H1 (cell line): ENCODE data around the gene ARHGAP5. TPM values are rescaled to one million over a fixed set of nuclear protein-coding genes. Genes with fewer than 3 reads are reported as not detected.

Experiments used
- CTCF ChIA-PET: fragments of 300-600 bp; sonication (Branson Sonifier 250); formaldehyde crosslinking; loops from one replicate; lab custom pipeline; 2021; ENCODE audit not compliant: partially characterized antibody; lab: Charles Lee
- POLR2A ChIA-PET: fragments of 300-600 bp; sonication (Branson Sonifier 250); formaldehyde crosslinking; loops from one replicate; lab custom pipeline; 2021; ENCODE audit warnings: inconsistent platforms; ENCODE audit not compliant: partially characterized antibody; lab: Charles Lee
- DNase-seq, 2 experiments: peaks; one replicate each; pipeline versions ENCODE4 v3.0.0 to v3.0.0-alpha.2; 2010 to 2022; ENCODE audit warnings: low spot score in 2 of 2, low read depth in 1 of 2, mixed read lengths in 1 of 2
- FAIRE-seq: peaks from 2 replicates; lab custom pipeline; 2011; peaks lifted over from hg19 to GRCh38; lab: Jason Lieb, UNC
- H2AFZ ChIP-seq: 2 replicates; pipeline ENCODE4 v1.8.1; 2012; ENCODE audit warnings: low read length, inconsistent platforms
- H2AK5ac ChIP-seq: 2 replicates; pipeline ENCODE4 v1.6.1; 2013; ENCODE audit warnings: low read depth, low read length
- H2BK120ac ChIP-seq: replicated peaks from 2 replicates; pipeline ENCODE3; 2013; ENCODE audit warnings: low read depth, low read length, inconsistent platforms
- H2BK12ac ChIP-seq: 2 replicates; pipeline ENCODE4 v1.6.1; 2013; ENCODE audit warnings: low read depth, low read length
- H2BK15ac ChIP-seq: 2 replicates; pipeline ENCODE4 v1.6.1; 2013; ENCODE audit warnings: low read length
- H2BK20ac ChIP-seq: 2 replicates; pipeline ENCODE4 v1.6.1; 2013; ENCODE audit warnings: low read length
- H2BK5ac ChIP-seq: 2 replicates; pipeline ENCODE4 v1.6.1; 2013; ENCODE audit warnings: low read depth, low read length
- H3K14ac ChIP-seq: 2 replicates; pipeline ENCODE4 v1.6.1; 2013; ENCODE audit warnings: inconsistent platforms; ENCODE audit not compliant: insufficient read length
- H3K18ac ChIP-seq: 2 replicates; pipeline ENCODE4 v1.6.1; 2013; ENCODE audit warnings: low read length; ENCODE audit errors: extremely low read depth
- H3K23ac ChIP-seq: 2 replicates; pipeline ENCODE4 v1.6.1; 2013; ENCODE audit warnings: inconsistent platforms; ENCODE audit not compliant: insufficient read length
- H3K23me2 ChIP-seq: 2 replicates; pipeline ENCODE4 v1.6.1; 2013; ENCODE audit warnings: low read depth, low read length
- H3K27ac ChIP-seq: 2 replicates; pipeline ENCODE4 v1.6.1; 2011; ENCODE audit warnings: low read depth, low read length, inconsistent platforms
- H3K27me3 ChIP-seq, 4 experiments: replicated peaks in 1 of 4; 1 replicate in 1 of 4; 2 replicates in 3 of 4; pipeline versions ENCODE4 v1.6.1 to v1.8.1; 2011 to 2013; ENCODE audit warnings: low read length in 3 of 4, mild to moderate bottlenecking in 3 of 4, inconsistent platforms in 2 of 4, mixed read lengths in 2 of 4, moderate library complexity in 1 of 4; ENCODE audit not compliant: control insufficient read depth in 3 of 4, insufficient read depth in 3 of 4; ENCODE audit errors: extremely low read depth in 1 of 4
- H3K36me3 ChIP-seq, 4 experiments: 2 replicates each; pipeline versions ENCODE4 v1.6.1 to v1.8.1; 2011 to 2013; ENCODE audit warnings: mild to moderate bottlenecking in 4 of 4, low read length in 3 of 4, moderate library complexity in 2 of 4, control low read depth in 1 of 4, inconsistent platforms in 1 of 4; ENCODE audit not compliant: insufficient read depth in 4 of 4, control insufficient read depth in 2 of 4
- H3K4ac ChIP-seq: replicated peaks from 2 replicates; pipeline ENCODE3; 2013; ENCODE audit warnings: low read length, low read depth, mixed read lengths, inconsistent platforms; ENCODE audit not compliant: insufficient read length
- H3K4me1 ChIP-seq, 4 experiments: replicated peaks in 1 of 4; 1 replicate in 1 of 4; 2 replicates in 3 of 4; pipeline versions ENCODE4 v1.6.1 to v1.8.1; 2011 to 2013; ENCODE audit warnings: low read length in 3 of 4, inconsistent platforms in 2 of 4, mixed read lengths in 1 of 4; ENCODE audit not compliant: insufficient read depth in 4 of 4, control insufficient read depth in 3 of 4
- H3K4me2 ChIP-seq, 2 experiments: 2 replicates each; pipeline versions ENCODE4 v1.6.1 to v1.8.1; 2011 to 2013; ENCODE audit warnings: low read depth in 2 of 2, low read length in 2 of 2, control low read depth in 1 of 2, inconsistent platforms in 1 of 2, mild to moderate bottlenecking in 1 of 2; ENCODE audit not compliant: insufficient read depth in 1 of 2
- H3K4me3 ChIP-seq, 4 experiments: fragments of 200-600, 300-600 bp in 1 of 4; sonication (generic), shearing (Covaris generic), sonication (Bioruptor Twin) in 1 of 4; 2 replicates each; pipeline versions ENCODE4 v1.5.1 to v1.8.1; 2011 to 2016; ENCODE audit warnings: low read length in 4 of 4, low read depth in 3 of 4, control low read depth in 2 of 4, inconsistent platforms in 2 of 4, mild to moderate bottlenecking in 2 of 4, mixed read lengths in 1 of 4, moderate library complexity in 1 of 4; ENCODE audit not compliant: insufficient read depth in 2 of 4; ENCODE audit errors: extremely low read depth in 1 of 4
- H3K56ac ChIP-seq: replicated peaks from 2 replicates; pipeline ENCODE3; 2013; ENCODE audit warnings: low read depth, mild to moderate bottlenecking, mixed read lengths, low read length, inconsistent platforms; ENCODE audit not compliant: insufficient read length
- H3K79me1 ChIP-seq: 2 replicates; pipeline ENCODE4 v1.6.1; 2013; ENCODE audit warnings: low read depth, low read length, control low read depth
- H3K79me2 ChIP-seq, 2 experiments: 2 replicates each; pipeline versions ENCODE4 v1.6.1 to v1.8.1; 2012 to 2013; ENCODE audit warnings: low read length in 2 of 2, mild to moderate bottlenecking in 2 of 2, inconsistent platforms in 1 of 2; ENCODE audit not compliant: insufficient read depth in 2 of 2, control insufficient read depth in 1 of 2
- H3K9ac ChIP-seq, 4 experiments: replicated peaks in 1 of 4; 1 replicate in 1 of 4; 2 replicates in 3 of 4; pipeline versions ENCODE4 v1.6.1 to v1.8.1; 2011 to 2013; ENCODE audit warnings: low read depth in 3 of 4, low read length in 3 of 4, control low read depth in 2 of 4, mild to moderate bottlenecking in 2 of 4, moderate library complexity in 2 of 4, inconsistent platforms in 1 of 4; ENCODE audit errors: extremely low read depth in 1 of 4
- H3K9me3 ChIP-seq, 2 experiments: 2 replicates each; pipeline versions ENCODE4 v1.6.1 to v1.8.1; 2012 to 2013; ENCODE audit warnings: mild to moderate bottlenecking in 2 of 2, moderate library complexity in 2 of 2, control low read depth in 1 of 2, inconsistent platforms in 1 of 2, low read depth in 1 of 2, low read length in 1 of 2, mixed read lengths in 1 of 2; ENCODE audit not compliant: insufficient read depth in 2 of 2
- H4K20me1 ChIP-seq, 2 experiments: replicated peaks in 1 of 2; 2 replicates each; pipeline versions ENCODE3 to v1.8.1; 2011 to 2013; ENCODE audit warnings: inconsistent platforms in 2 of 2, low read length in 2 of 2, mild to moderate bottlenecking in 1 of 2; ENCODE audit not compliant: insufficient read depth in 2 of 2, control insufficient read depth in 1 of 2
- H4K5ac ChIP-seq: 2 replicates; pipeline ENCODE4 v1.6.1; 2013; ENCODE audit warnings: low read length, low read depth, mixed read lengths, inconsistent platforms; ENCODE audit not compliant: insufficient read length
- H4K8ac ChIP-seq: 2 replicates; pipeline ENCODE4 v1.8.0; 2013; ENCODE audit warnings: mild to moderate bottlenecking, moderate library complexity, low read length, inconsistent platforms; ENCODE audit not compliant: insufficient read depth; ENCODE audit errors: extremely low read depth
- H4K91ac ChIP-seq: replicated peaks from 2 replicates; pipeline ENCODE3; 2013; ENCODE audit warnings: low read length, mixed read lengths, inconsistent platforms; ENCODE audit not compliant: insufficient read length
- CBX8 ChIP-seq: fragments of 300-800, 300-1000 bp; sonication (generic); IDR thresholded peaks from 2 replicates; pipeline ENCODE4 v1.7.1; 2016; ENCODE audit warnings: low read depth, low read length, borderline replicate concordance
- CHD1 ChIP-seq: IDR thresholded peaks from 2 replicates; pipeline ENCODE4 v1.6.1; 2012; ENCODE audit warnings: low read depth, low read length, improper control_type of control experiment
- CREB1 ChIP-seq: IDR thresholded peaks from 2 replicates; pipeline ENCODE4 v1.6.1; 2012; ENCODE audit warnings: inconsistent platforms
- JUN ChIP-seq: IDR thresholded peaks from 2 replicates; pipeline ENCODE4 v1.6.1; 2011; ENCODE audit warnings: low read depth, mild to moderate bottlenecking, improper control_type of control experiment, low read length
- KDM4A ChIP-seq: IDR thresholded peaks from one replicate; pipeline ENCODE4 v1.7.1; 2012; ENCODE audit warnings: low read depth, mild to moderate bottlenecking, moderate library complexity, low read length, inconsistent platforms; ENCODE audit not compliant: severe bottlenecking
- KDM5A ChIP-seq: fragments of 200-600 bp; IDR thresholded peaks from 2 replicates; pipeline ENCODE4 v1.7.1; 2012; ENCODE audit warnings: mild to moderate bottlenecking, low read length, inconsistent platforms, mixed read lengths
- MAFK ChIP-seq: IDR thresholded peaks from 2 replicates; pipeline ENCODE4 v1.6.1; 2012; ENCODE audit warnings: low read depth, mild to moderate bottlenecking, improper control_type of control experiment, low read length
- NANOG ChIP-seq: IDR thresholded peaks from 2 replicates; pipeline ENCODE4 v1.6.1; 2011; ENCODE audit warnings: low read length, low read depth, mild to moderate bottlenecking, inconsistent platforms; ENCODE audit not compliant: insufficient read depth, poor library complexity, severe bottlenecking
- RNF2 ChIP-seq: fragments of 200-900, 300-1000 bp; sonication (generic); IDR thresholded peaks from 2 replicates; pipeline ENCODE4 v1.7.1; 2016; ENCODE audit warnings: borderline replicate concordance, low read depth, mild to moderate bottlenecking, antibody characterized with exemption, low read length; ENCODE audit not compliant: poor library complexity, severe bottlenecking; ENCODE audit errors: missing control alignments
- SAP30 ChIP-seq: fragments of 300-600 bp; sonication (generic); IDR thresholded peaks from 2 replicates; pipeline ENCODE4 v1.7.1; 2012; ENCODE audit warnings: low read length, moderate library complexity, mild to moderate bottlenecking, inconsistent platforms; ENCODE audit not compliant: insufficient read depth, insufficient replicate concordance
- SUZ12 ChIP-seq: fragments of 200-600 bp; sonication (generic); IDR thresholded peaks from 2 replicates; pipeline ENCODE4 v1.6.1; 2012; ENCODE audit warnings: mild to moderate bottlenecking, inconsistent platforms, low read length, moderate library complexity, mixed read lengths
- ZNF274 ChIP-seq: IDR thresholded peaks from 2 replicates; pipeline ENCODE4 v1.7.0; 2012; ENCODE audit warnings: low read length, borderline replicate concordance; ENCODE audit errors: extremely low read depth
- WGBS, 2 experiments: shearing (Covaris generic) in 1 of 2; methylation state at CpG; one replicate each; pipeline versions ENCODE4 v1.1.6 to v1.1.7; 2013 to 2015; ENCODE audit warnings: low lambda C conversion rate in 2 of 2, mixed read lengths in 2 of 2, inconsistent platforms in 1 of 2, low coverage in 1 of 2, missing lambda C conversion rate in 1 of 2; ENCODE audit not compliant: insufficient replicate concordance in 2 of 2, insufficient coverage in 1 of 2, insufficient read length in 1 of 2; ENCODE audit errors: extremely low coverage in 1 of 2, missing lambda C conversion rate in 1 of 2; 5-methylcytosine and 5-hydroxymethylcytosine counted together
- polyA plus RNA-seq, 7 experiments: library from polyadenylated mRNA; depleted of rRNA in 3 of 7; stranded (reverse) in 5 of 7; unstranded in 2 of 7; fragments of >200 nt in 5 of 7; fragments of 200-250 nt in 2 of 7; gene quantifications; 1 replicate in 5 of 7; 2 replicates in 1 of 7; 4 replicates in 1 of 7; pipeline versions ENCODE4 v1.2.1 to v1.2.3, GENCODE V29; 2011 to 2013; ENCODE audit warnings: missing spikeins in 2 of 7, mixed read lengths in 2 of 7
- total RNA-seq: library from RNA; stranded (reverse); fragmentation: NEBNext Ultra II Directional; extraction: Animal tissue kit (Norgen Biotek cat#: 25700); gene quantifications from 2 replicates; pipeline ENCODE4 v1.2.1, GENCODE V29; 2021

ARHGAP5 gene
- total and polyA plus RNA-seq, 2 of the 8 experiments (the other 6 are each of a cell fraction or from before 2014, with no cell fraction given) = 7.8 to 77.3 TPM

GRCh38 chr14:32201816-32202490 is 124.8 kb downstream of the ARHGAP5 start, which contains the start of gene RNU6-7:
Gene RNU6-7 (plus strand): TSS chr14:32202045.
- FAIRE-seq (no peak), DNase-seq (peak in 1 of 2 experiments; percentile 52)
- Histone ChIP-seq H3K4me3 (peak within 1 kb of the TSS; percentile 48 to 93 (median 90)), H4K8ac (no peak within 1 kb of the TSS), H3K79me2 (no peaks in the 10 kb centered on the region), H3K4me2 (peak within 1 kb of the TSS; percentile 86 to 99), H4K20me1 (peaks cover 0 to 2% of the 10 kb centered on the region in 2 experiments), H2BK15ac (no peak within 1 kb of the TSS), H3K23ac (no peak within 1 kb of the TSS), H3K23me2 (peaks cover 18% of the 10 kb centered on the region), H2BK5ac (no peak within 1 kb of the TSS; the same call in 1 of the 2 replicates), H3K4me1 (peaks cover 0 to 4% (median under 1%) of the 10 kb centered on the region in 4 experiments; a peak in 2 of 7 replicates), H3K56ac (no peak within 1 kb of the TSS), H3K18ac (no peak within 1 kb of the TSS), H4K91ac (no peak within 1 kb of the TSS), H3K79me1 (no peaks in the 10 kb centered on the region), H3K9me3 (no peaks in the 10 kb centered on the region), H3K9ac (peak within 1 kb of the TSS in 2 of 4 experiments; percentile 9 to 47; a peak in 5 of 7 replicates), H3K36me3 (no peaks in the 10 kb centered on the region), H2BK12ac (no peak within 1 kb of the TSS), H3K4ac (no peak within 1 kb of the TSS), H3K27ac (no peak within 1 kb of the TSS), H2BK20ac (no peak within 1 kb of the TSS), H3K27me3 (no peaks in the 10 kb centered on the region; a peak in 1 of 7 replicates), H2AK5ac (no peak within 1 kb of the TSS), H2AFZ (peak within 1 kb of the TSS; percentile 95), H2BK120ac (no peak within 1 kb of the TSS), H3K14ac (no peak within 1 kb of the TSS), H4K5ac (no peak within 1 kb of the TSS)
- ChIA-PET POLR2A (interaction anchor here (2.4 kb wide), 1 partner anchor 125 kb away, joined by 17 read pairs; the partner anchor contains the start of gene ARHGAP5), CTCF (interaction anchor here (0.6 to 1.0 kb wide), 2 partner anchors 43 to 203 kb away, joined by 3 read pairs; no protein-coding TSS in a partner anchor)
- WGBS, 2 experiments = 4% methylated on average over 40 of the region's 40 CpGs; no CpG with 5 or more reads in 1 of the 2 experiments
- TF ChIP-seq JUN = no peak
- TF ChIP-seq CHD1 = no peak
- TF ChIP-seq KDM4A = no peak
- TF ChIP-seq SAP30 = peak; percentile 47
- no peak for TF ChIP-seq RNF2
- TF ChIP-seq NANOG = no peak
- TF ChIP-seq SUZ12 = no peak
- TF ChIP-seq ZNF274 = no peak
- TF ChIP-seq CREB1 = no peak
- TF ChIP-seq KDM5A = no peak
- TF ChIP-seq CBX8 = no peak
- TF ChIP-seq MAFK = no peak
